Thymus (tissue), 11 donors: ENCODE data around the gene RNF115. TPM values are rescaled to one million over a fixed set of nuclear protein-coding genes. Genes with fewer than 3 reads are reported as not detected.
"Not testable (repeated sequence)": the region's sequence is repeated elsewhere in the genome, so short reads cannot be mapped to it uniquely, and the experiment has no call there.

Experiments
- DNase-seq, 9 donors: peaks; one replicate each; pipeline ENCODE4 v3.0.0-alpha.2; 2013; ENCODE audit warnings: low spot score in 9 of 9, low read depth in 6 of 9, missing footprints in 1 of 9
- H3K27ac ChIP-seq, 2 donors: one replicate each; pipeline ENCODE4 v1.5.1; 2013; ENCODE audit warnings: control low read depth in 1 of 2, low read depth in 1 of 2, low read length in 1 of 2, mild to moderate bottlenecking in 1 of 2, moderate library complexity in 1 of 2
- H3K27me3 ChIP-seq, 2 donors: one replicate each; pipeline ENCODE4 v1.5.1; 2013; ENCODE audit warnings: low read length in 1 of 2; ENCODE audit not compliant: control insufficient read depth in 2 of 2, insufficient read depth in 1 of 2
- H3K36me3 ChIP-seq, 2 donors: one replicate each; pipeline ENCODE4 v1.5.1; 2013; ENCODE audit warnings: low read length in 1 of 2, mild to moderate bottlenecking in 1 of 2, moderate library complexity in 1 of 2; ENCODE audit not compliant: control insufficient read depth in 2 of 2, insufficient read depth in 2 of 2
- H3K4me1 ChIP-seq, 2 donors: one replicate each; pipeline ENCODE4 v1.5.1; 2013; ENCODE audit warnings: low read length in 2 of 2; ENCODE audit not compliant: control insufficient read depth in 2 of 2, insufficient read depth in 2 of 2
- H3K4me3 ChIP-seq, 2 donors: one replicate each; pipeline ENCODE4 v1.5.1; 2013; ENCODE audit warnings: low read length in 2 of 2, control low read depth in 1 of 2, mild to moderate bottlenecking in 1 of 2
- H3K9me3 ChIP-seq, 2 donors: one replicate each; pipeline ENCODE4 v1.5.1; 2013; ENCODE audit warnings: low read length in 1 of 2, mild to moderate bottlenecking in 1 of 2; ENCODE audit not compliant: control insufficient read depth in 2 of 2, insufficient read depth in 1 of 2
- WGBS: extraction: QIAGEN DNeasy Blood & Tissue Kit; methylation state at CpG from one replicate; pipeline ENCODE4 v1.1.7; 2013; 5-methylcytosine and 5-hydroxymethylcytosine counted together
- polyA plus RNA-seq: library from polyadenylated mRNA; stranded (reverse); fragments of 200-250 nt; gene quantifications from one replicate; pipeline ENCODE4 v1.2.3, GENCODE V29; 2013
- total RNA-seq: library from RNA; stranded (reverse); fragments of 120-200 nt; gene quantifications from one replicate; pipeline ENCODE4 v1.2.4, GENCODE V29; 2013
- donor health status: healthy.

Gene RNF115
- total and polyA plus RNA-seq, 2 donors: 8.8 to 12.3 TPM

GRCh38 chr1:145812977-145813810, 10.7 kb downstream of the RNF115 start:
- H3K4me1 ChIP-seq, H3K4me3 ChIP-seq, H3K27me3 ChIP-seq, DNase-seq, H3K27ac ChIP-seq, H3K36me3 ChIP-seq, H3K9me3 ChIP-seq: not testable (repeated sequence)
- 90% methylated on average over 5 of the region's 6 CpGs for WGBS

GRCh38 chr1:145806844-145807243, 17.1 kb downstream of the RNF115 start:
- H3K4me1 ChIP-seq: no peaks in the 10 kb centered on the region
- WGBS: 98% methylated on average over 7 of the region's 7 CpGs
- no peak overlapping the region for H3K4me3 ChIP-seq
- H3K27me3 ChIP-seq: no peaks in the 10 kb centered on the region
- no peak overlapping the region for H3K27ac ChIP-seq
- no peaks in the 10 kb centered on the region for H3K9me3 ChIP-seq
- no peak for DNase-seq
- H3K36me3 ChIP-seq: no peaks in the 10 kb centered on the region

GRCh38 chr1:145806408-145806807, 17.5 kb downstream of the RNF115 start:
- no peaks in the 10 kb centered on the region for H3K36me3 ChIP-seq

GRCh38 chr1:145805057-145805456, 18.8 kb downstream of the RNF115 start:
- Histone ChIP-seq H3K36me3 (no peaks in the 10 kb centered on the region), H3K4me1 (no peaks in the 10 kb centered on the region), H3K27ac (no peak overlapping the region), H3K4me3 (no peak overlapping the region), H3K9me3 (no peaks in the 10 kb centered on the region), H3K27me3 (no peaks in the 10 kb centered on the region)
- 91% methylated on average over 1 of the region's 1 CpG for WGBS
- no peak for DNase-seq

More at GRCh38 chr1:145806408-145806807, 17.5 kb downstream of the RNF115 start:
- no peak for DNase-seq
- H3K27ac ChIP-seq: no peak overlapping the region
- H3K4me3 ChIP-seq: no peak overlapping the region
- H3K4me1 ChIP-seq: no peaks in the 10 kb centered on the region
- 98% methylated on average over 4 of the region's 4 CpGs for WGBS
- no peaks in the 10 kb centered on the region for H3K27me3 ChIP-seq
- H3K9me3 ChIP-seq: no peaks in the 10 kb centered on the region

- no peaks in the 10 kb centered on the region for H3K27me3 ChIP-seq
- 49% methylated on average over 3 of the region's 3 CpGs for WGBS
- no peak overlapping the region for H3K4me3 ChIP-seq
- no peaks in the 10 kb centered on the region for H3K4me1 ChIP-seq
- no peak for DNase-seq
- H3K9me3 ChIP-seq: no peaks in the 10 kb centered on the region
- no peak overlapping the region for H3K27ac ChIP-seq
- no peaks in the 10 kb centered on the region for H3K36me3 ChIP-seq
These were observed 19.5 kb downstream of the RNF115 start for GRCh38 chr1:145804235-145805045.

- H3K27me3 ChIP-seq: no peaks in the 10 kb centered on the region
- no peak overlapping the region for H3K4me3 ChIP-seq
- H3K4me1 ChIP-seq: no peaks in the 10 kb centered on the region
- H3K9me3 ChIP-seq: peaks cover 3 to 9% of the 10 kb centered on the region in 2 donors
- 67% methylated on average over 2 of the region's 2 CpGs for WGBS
- no peak for DNase-seq
- no peaks in the 10 kb centered on the region for H3K36me3 ChIP-seq
- H3K27ac ChIP-seq: no peak overlapping the region
These were observed 24.1 kb downstream of the RNF115 start for GRCh38 chr1:145799806-145800205.

- Histone ChIP-seq H3K27ac (no peak overlapping the region), H3K9me3 (peaks cover 3 to 9% of the 10 kb centered on the region in 2 donors), H3K36me3 (peaks cover 0 to 6% of the 10 kb centered on the region in 2 donors), H3K27me3 (no peaks in the 10 kb centered on the region), H3K4me1 (no peaks in the 10 kb centered on the region), H3K4me3 (no peak overlapping the region)
- DNase-seq: no peak
- 35% methylated on average over 1 of the region's 1 CpG for WGBS
These were observed 27.1 kb downstream of the RNF115 start for GRCh38 chr1:145796753-145797152.

GRCh38 chr1:145795257-145795881, 28.5 kb downstream of the RNF115 start:
- H3K27ac ChIP-seq: no peak overlapping the region
- no peak for DNase-seq
- H3K4me3 ChIP-seq: no peak overlapping the region
- no peaks in the 10 kb centered on the region for H3K27me3 ChIP-seq
- WGBS: 89% methylated on average over 10 of the region's 10 CpGs
- H3K9me3 ChIP-seq: peaks cover 3 to 9% of the 10 kb centered on the region in 2 donors
- H3K36me3 ChIP-seq: peaks cover 0 to 6% of the 10 kb centered on the region in 2 donors
- no peaks in the 10 kb centered on the region for H3K4me1 ChIP-seq

GRCh38 chr1:145792484-145792883, 31.4 kb downstream of the RNF115 start:
- H3K36me3 ChIP-seq: peaks cover 6 to 12% of the 10 kb centered on the region in 2 donors
- H3K9me3 ChIP-seq: peaks cover 3 to 9% of the 10 kb centered on the region in 2 donors
- 95% methylated on average over 1 of the region's 1 CpG for WGBS
- no peak for DNase-seq
- H3K4me3 ChIP-seq: no peak overlapping the region
- no peaks in the 10 kb centered on the region for H3K4me1 ChIP-seq
- no peak overlapping the region for H3K27ac ChIP-seq
- H3K27me3 ChIP-seq: no peaks in the 10 kb centered on the region
